ENCODE measurements around the gene CSTF1. TPM values are rescaled to one million over a fixed set of nuclear protein-coding genes. Genes with fewer than 3 reads are reported as not detected.

The CSTF1 gene
- total RNA-seq, 1 donor from 2014 or later, result 16.9 TPM

DNA sequence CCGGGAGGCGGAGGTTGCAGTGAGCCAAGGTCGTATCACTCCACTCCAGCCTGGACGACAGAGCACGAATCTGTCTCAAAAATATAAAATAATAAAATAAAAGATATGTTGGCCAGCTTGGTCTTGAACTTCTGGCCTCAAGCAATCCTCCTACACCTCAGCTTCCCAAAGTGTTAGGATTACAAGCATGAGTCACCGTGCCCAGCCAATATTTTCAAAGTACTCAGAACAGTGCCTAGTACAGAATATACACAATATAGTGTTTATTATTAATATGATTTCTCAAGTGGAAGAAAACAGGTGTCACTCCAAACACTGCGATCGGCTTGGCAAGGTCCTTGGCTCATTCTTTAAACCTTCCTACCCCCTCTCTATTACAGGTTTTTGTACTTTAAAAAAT is 30.5 kb upstream of the CSTF1 start:
- peaks cover 25% of the 10 kb centered on the region for H3K36me3 ChIP-seq

DNA sequence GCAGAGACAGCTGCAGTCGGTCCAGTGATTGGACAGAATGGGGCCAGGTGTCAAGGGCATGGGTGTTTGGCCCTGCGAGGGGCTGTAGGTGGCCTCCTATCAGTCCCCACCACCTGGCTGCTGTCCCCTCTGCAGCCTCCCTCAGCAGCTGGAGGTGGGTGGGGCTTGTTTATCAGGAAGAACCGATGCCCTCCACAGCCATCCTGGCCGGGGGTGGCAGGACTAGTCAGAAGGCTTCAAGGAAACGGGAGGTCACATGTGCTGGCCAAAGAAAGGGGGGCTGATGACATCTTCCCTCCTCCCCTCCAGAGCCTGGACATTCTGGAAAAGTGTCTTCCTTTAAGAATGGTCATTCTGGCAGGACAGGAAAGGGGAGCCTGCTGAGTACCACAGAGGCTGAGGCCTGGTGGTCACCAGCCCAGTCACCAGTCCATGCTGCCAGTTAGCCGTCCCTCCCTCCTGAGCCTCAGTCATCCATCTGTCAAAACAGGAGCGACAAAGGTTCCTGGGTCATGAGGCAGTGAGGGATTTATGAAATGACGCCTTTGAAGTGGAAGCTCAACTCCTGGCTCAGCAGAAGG is 29.5 kb upstream of the CSTF1 start:
- intact Hi-C loops (cut with micrococcal nuclease), result no loop called here
- no peak overlapping the region for H3K27ac ChIP-seq (replicated peaks)
- H3K27me3 ChIP-seq (ENCODE audit: low read depth), result no peaks in the 10 kb centered on the region
- no peak for DNase-seq
- H3K36me3 ChIP-seq, result peaks cover 35% of the 10 kb centered on the region
- TF ChIP-seq, protein P1, sequence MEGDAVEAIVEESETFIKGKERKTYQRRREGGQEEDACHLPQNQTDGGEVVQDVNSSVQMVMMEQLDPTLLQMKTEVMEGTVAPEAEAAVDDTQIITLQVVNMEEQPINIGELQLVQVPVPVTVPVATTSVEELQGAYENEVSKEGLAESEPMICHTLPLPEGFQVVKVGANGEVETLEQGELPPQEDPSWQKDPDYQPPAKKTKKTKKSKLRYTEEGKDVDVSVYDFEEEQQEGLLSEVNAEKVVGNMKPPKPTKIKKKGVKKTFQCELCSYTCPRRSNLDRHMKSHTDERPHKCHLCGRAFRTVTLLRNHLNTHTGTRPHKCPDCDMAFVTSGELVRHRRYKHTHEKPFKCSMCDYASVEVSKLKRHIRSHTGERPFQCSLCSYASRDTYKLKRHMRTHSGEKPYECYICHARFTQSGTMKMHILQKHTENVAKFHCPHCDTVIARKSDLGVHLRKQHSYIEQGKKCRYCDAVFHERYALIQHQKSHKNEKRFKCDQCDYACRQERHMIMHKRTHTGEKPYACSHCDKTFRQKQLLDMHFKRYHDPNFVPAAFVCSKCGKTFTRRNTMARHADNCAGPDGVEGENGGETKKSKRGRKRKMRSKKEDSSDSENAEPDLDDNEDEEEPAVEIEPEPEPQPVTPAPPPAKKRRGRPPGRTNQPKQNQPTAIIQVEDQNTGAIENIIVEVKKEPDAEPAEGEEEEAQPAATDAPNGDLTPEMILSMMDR (IDR thresholded peaks at IDR 0.05; ENCODE audit: borderline replicate concordance), result no peak
- no peak overlapping the region for H3K4me3 ChIP-seq
- H3K9me3 ChIP-seq (replicated peaks), result no peaks in the 10 kb centered on the region
- peaks cover 50% of the 10 kb centered on the region for H3K4me1 ChIP-seq

More for the DNA sequence above, 30.5 kb upstream of the CSTF1 start:
- Histone ChIP-seq H3K9me3 (replicated peaks) (no peaks in the 10 kb centered on the region), H3K27me3 (ENCODE audit: low read depth) (no peaks in the 10 kb centered on the region), H3K4me3 (no peak overlapping the region), H3K27ac (replicated peaks) (no peak overlapping the region), H3K4me1 (peaks cover 50% of the 10 kb centered on the region)
- TF ChIP-seq, protein P1 (IDR thresholded peaks at IDR 0.05; ENCODE audit: borderline replicate concordance), result no peak
- intact Hi-C loops (cut with micrococcal nuclease), result no loop called here
- no peak for DNase-seq

DNA sequence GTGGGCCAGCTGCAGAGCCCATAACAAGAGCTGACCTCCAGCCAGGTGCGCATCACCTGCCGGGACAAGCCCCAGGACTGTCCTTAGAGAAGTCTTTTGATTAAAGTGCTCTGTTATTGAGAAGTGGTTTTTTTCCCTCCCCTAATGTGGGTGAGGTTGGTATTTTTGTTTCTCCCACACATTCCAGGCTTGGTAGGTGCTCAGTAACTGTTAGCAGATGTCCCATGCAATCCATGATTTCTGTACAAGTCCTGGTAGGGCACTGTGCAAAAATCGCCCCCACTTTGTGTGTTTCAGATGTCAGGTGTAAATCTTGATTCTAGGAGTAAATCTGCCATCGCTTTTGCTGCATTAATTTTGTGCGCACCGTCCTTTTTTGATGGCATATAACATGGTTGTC is 29.0 kb upstream of the CSTF1 start:
- no peak overlapping the region for H3K4me3 ChIP-seq
- intact Hi-C loops (cut with micrococcal nuclease), result no loop called here
- peaks cover 41% of the 10 kb centered on the region for H3K36me3 ChIP-seq
- H3K27me3 ChIP-seq (ENCODE audit: low read depth), result no peaks in the 10 kb centered on the region
- TF ChIP-seq, protein P1 (IDR thresholded peaks at IDR 0.05; ENCODE audit: borderline replicate concordance), result no peak
- H3K4me1 ChIP-seq, result peaks cover 47% of the 10 kb centered on the region
- no peak for DNase-seq
- no peaks in the 10 kb centered on the region for H3K9me3 ChIP-seq (replicated peaks)
- no peak overlapping the region for H3K27ac ChIP-seq (replicated peaks)

GRCh38 chr20:56368351-56369134 is 23.9 kb upstream of the CSTF1 start:
- TF ChIP-seq, protein P1 (IDR thresholded peaks at IDR 0.05; ENCODE audit: borderline replicate concordance), result no peak
- Histone ChIP-seq H3K27ac (replicated peaks) (no peak overlapping the region), H3K4me3 (no peak overlapping the region), H3K27me3 (ENCODE audit: low read depth) (no peaks in the 10 kb centered on the region), H3K36me3 (peaks cover 59% of the 10 kb centered on the region), H3K4me1 (peaks cover 8% of the 10 kb centered on the region), H3K9me3 (replicated peaks) (no peaks in the 10 kb centered on the region)
- no peak for DNase-seq
- intact Hi-C loops (cut with micrococcal nuclease), result no loop called here

DNA sequence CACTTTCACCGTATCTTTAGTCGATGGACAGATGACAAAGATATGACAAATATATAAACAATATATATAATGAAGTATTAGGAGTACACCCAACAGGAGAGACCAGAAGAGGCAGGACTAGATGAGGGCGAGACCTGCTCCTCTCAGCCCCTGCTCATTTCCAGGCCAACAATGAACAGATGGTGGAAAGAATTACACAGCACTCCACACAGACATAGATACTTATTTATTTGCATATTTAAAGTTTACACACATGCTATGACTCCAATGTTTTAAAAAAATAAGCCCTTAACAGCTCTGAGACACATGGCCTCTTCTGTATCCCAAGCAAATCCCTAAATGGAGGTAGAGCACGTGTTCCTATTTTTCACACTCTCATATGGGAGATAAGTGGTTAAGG is 23.3 kb upstream of the CSTF1 start:
- peaks cover 5% of the 10 kb centered on the region for H3K4me1 ChIP-seq
- no peak for DNase-seq
- peaks cover 59% of the 10 kb centered on the region for H3K36me3 ChIP-seq
- H3K4me3 ChIP-seq, result no peak overlapping the region
- no peaks in the 10 kb centered on the region for H3K27me3 ChIP-seq (ENCODE audit: low read depth)
- intact Hi-C loops (cut with micrococcal nuclease), result no loop called here
- no peaks in the 10 kb centered on the region for H3K9me3 ChIP-seq (replicated peaks)
- no peak overlapping the region for H3K27ac ChIP-seq (replicated peaks)
- TF ChIP-seq, protein P1 (IDR thresholded peaks at IDR 0.05; ENCODE audit: borderline replicate concordance), result no peak
